Mononuclear cell (primary cell): ENCODE data around the gene MMP14. TPM values are rescaled to one million over a fixed set of nuclear protein-coding genes. Genes with fewer than 3 reads are reported as not detected.
"Not testable (repeated sequence)": the region's sequence is repeated elsewhere in the genome, so short reads cannot be mapped to it uniquely, and the experiment has no call there.

Experiments
- H3K27me3 ChIP-seq: 2 replicates; pipeline ENCODE4 v1.6.0; 2011; ENCODE audit warnings: low read length, control low read depth; ENCODE audit not compliant: insufficient read depth
- H3K4me1 ChIP-seq: 2 replicates; pipeline ENCODE4 v1.5.1; 2011; ENCODE audit warnings: mild to moderate bottlenecking, low read length, control low read depth; ENCODE audit not compliant: insufficient read depth
- H3K4me3 ChIP-seq: 2 replicates; pipeline ENCODE4 v1.5.1; 2011; ENCODE audit warnings: mild to moderate bottlenecking, low read length, moderate library complexity
- H3K9me3 ChIP-seq: 2 replicates; pipeline ENCODE4 v1.5.1; 2011; ENCODE audit warnings: low read depth, mild to moderate bottlenecking, control low read depth, low read length
- total RNA-seq: library from RNA; depleted of rRNA; stranded (reverse); fragments of >200 nt; gene quantifications from one replicate; pipeline ENCODE4 v1.2.3, GENCODE V29; 2012

MMP14 gene
- total RNA-seq, 1 donor, result 2.9 TPM

DNA sequence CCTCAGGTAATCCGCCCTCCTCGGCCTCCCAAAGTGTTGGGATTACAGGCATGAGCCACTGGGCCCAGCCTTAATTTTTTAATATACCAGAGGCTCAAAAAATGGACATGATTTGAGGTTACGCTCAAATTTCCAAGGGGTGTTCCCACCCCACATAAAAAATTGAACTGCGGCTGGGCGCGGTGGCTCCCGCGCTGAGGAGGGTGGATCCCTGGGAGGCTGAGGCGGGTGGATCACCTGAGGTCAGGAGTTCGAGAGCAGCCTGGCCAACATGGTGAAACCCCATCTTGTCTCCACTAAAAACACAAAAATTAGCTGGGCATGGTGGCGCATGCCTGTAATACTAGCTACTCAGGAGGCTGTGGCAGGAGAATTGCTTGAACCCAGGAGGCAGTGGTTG is 17.9 kb downstream of the MMP14 start:
- not testable (repeated sequence) for H3K9me3 ChIP-seq, H3K4me3 ChIP-seq
- Histone ChIP-seq H3K4me1 (peaks cover 21% of the 10 kb centered on the region), H3K27me3 (peaks cover 16% of the 10 kb centered on the region)

DNA sequence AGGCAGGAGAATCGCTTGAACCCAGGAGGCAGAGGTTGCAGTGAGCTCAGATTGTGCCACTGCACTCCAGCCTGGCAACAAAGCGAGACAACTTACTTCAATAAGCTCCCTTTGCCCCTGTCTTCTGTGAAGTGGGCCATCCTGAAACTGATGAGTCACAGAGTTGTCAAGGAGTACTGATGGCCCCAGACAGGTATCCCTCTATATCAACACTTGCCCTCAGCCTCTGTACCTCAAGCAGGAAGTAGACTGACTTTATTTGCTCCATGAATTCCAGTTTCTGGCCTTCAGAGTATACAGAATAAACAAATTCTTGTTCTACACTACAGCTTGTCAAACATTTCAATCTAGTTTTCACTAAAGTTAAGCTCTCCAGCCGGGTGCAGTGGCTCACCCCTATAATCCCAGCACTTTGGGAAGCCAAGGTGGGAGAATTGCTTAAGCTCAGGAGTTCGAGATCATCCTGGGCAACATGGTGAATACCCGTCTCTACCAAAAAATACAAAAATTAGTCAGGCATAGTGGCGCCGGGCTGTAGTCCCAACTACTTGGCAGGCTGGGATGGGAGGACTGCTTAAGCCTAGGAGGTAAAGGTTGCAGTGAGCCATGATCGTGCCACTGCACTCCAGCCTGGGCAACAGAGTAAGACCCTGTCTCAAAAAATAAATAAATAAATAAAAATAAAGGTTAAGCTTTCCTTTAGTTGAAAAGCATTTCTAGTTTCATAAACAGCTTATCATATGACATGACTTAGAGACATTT is 18.8 kb downstream of the MMP14 start:
- Histone ChIP-seq H3K9me3 (no peaks in the 10 kb centered on the region), H3K4me3 (no peak overlapping the region), H3K27me3 (peaks cover 16% of the 10 kb centered on the region), H3K4me1 (peaks cover 21% of the 10 kb centered on the region)

DNA sequence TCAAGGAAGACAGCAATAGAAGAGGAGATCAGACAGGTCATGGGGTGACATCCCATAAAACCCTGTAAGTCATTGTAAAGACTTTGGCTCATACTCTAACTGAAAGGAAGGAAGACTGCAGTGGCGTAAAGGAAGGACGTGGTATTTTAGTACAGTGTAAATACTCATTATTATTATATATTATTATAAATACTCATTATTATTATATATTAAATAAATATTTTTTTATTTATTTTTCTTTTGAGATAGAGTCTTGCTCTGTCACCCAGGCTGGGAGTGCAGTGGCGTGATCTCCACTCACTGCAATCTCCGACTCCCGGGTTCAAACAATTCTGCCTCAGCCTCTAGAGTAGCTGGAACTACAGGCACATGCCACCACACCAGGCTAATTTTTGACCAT is 20.0 kb downstream of the MMP14 start:
- H3K4me1 ChIP-seq, result peaks cover 18% of the 10 kb centered on the region
- no peaks in the 10 kb centered on the region for H3K9me3 ChIP-seq
- H3K4me3 ChIP-seq, result no peak overlapping the region
- H3K27me3 ChIP-seq, result peaks cover 16% of the 10 kb centered on the region

DNA sequence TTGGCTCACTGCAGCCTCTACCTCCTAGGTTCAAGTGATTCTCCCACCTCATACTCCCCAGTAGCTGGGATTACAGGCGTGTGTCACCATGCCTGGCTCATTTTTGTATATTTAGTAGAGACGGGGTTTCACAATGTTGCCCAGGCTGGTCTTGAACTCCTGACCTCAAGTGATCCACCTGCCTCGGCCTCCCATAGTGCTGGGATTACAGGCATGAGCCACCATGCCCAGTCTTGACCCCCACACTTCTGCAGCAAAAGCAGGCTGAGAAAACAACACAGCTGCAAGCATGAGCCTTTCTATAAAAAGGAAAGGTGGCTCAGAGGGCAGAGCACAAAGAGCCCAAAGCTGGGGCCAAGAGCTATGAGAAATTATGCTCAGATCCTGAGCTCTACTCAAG is 24.0 kb downstream of the MMP14 start:
- H3K4me3 ChIP-seq, H3K4me1 ChIP-seq, H3K9me3 ChIP-seq: not testable (repeated sequence)
- peaks cover 13% of the 10 kb centered on the region for H3K27me3 ChIP-seq

DNA sequence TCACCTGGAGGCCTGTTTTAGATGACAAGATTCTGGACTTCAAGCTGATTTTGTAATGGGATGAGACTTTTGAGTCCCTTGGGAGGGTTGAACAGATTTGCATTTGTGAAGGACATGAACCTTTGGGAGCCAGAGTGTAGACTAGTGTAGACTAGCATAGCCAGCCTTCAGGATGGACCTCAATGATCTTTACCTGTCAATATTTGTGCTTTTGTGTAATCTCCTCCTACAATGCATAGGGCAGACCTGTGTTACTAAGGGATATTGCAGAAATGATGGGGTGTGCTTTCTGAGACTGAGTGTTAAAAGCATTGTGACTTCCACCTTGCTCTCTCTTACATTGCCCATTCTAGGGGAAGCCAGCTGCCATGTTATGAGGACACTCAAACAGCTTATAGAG is 25.3 kb downstream of the MMP14 start:
- Histone ChIP-seq H3K4me3 (no peak overlapping the region), H3K4me1 (peaks cover 5% of the 10 kb centered on the region), H3K27me3 (peaks cover 6% of the 10 kb centered on the region), H3K9me3 (no peaks in the 10 kb centered on the region)

DNA sequence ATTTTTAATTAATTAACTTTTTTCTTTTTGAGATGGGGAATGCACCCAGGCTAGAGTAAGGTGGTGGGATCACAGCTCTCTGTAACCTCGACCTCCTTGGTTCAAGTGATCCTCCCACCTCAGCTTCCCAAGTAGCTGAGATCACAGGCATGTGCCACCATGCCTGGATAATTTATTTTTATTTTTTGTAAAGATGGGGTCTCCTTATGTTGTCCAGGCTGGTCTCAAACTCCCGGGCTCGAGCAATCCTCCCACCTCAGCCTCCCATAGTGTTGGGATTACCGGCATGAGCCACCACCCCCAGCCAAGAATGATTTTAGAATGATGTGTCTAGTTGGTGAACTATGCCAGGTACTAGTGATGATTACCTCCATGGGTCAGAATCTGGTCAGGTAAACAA is 28.6 kb downstream of the MMP14 start:
- H3K4me3 ChIP-seq, result no peak overlapping the region
- no peaks in the 10 kb centered on the region for H3K27me3 ChIP-seq
- H3K4me1 ChIP-seq, result peaks cover 7% of the 10 kb centered on the region
- no peaks in the 10 kb centered on the region for H3K9me3 ChIP-seq

DNA sequence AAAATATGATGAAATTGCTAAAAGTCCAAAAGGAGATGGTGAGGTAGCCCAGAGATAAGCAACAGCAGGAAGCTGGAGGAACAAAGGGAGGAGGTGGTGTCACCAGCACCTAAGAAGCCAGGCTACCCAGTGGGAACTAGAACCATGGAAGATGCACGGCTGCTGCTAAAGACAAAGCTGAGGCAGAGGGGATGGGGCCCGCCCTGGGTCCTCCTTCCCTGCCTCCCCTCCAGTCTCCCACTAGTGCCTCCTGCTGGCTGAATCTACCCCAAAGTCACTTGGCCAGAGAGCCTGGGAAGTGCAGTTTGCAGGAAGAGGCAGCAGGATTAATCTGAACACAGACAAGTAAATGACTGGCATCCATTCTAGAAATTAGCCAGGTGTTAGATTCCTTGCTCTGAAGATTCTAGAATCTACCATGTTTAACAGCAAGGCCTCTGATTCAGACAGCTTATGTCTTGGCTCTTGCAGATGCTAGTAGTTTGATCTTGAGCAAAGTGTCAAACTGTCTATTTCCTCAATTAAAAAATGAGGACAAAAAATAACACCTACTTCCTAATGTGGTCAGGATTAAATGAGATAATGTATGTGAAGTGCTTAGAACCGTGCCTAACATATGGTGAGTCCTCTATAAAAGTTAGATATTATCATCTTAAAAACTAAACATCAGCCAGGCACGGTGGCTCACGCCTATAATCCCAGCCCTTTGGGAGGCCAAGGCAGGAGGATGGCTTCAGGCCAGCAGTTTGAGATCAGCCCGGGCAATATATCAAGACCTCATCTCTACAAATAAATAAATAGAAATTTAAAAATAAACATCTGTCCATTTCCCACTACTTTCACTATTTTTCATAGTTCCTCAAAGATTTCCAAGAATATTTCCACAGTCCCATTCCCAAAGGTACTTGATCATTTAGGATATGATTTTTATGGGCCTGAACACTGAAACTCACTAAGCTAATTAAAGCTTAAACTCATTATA is 29.3 kb downstream of the MMP14 start:
- Histone ChIP-seq H3K4me3 (no peak overlapping the region), H3K4me1 (peaks cover 14% of the 10 kb centered on the region), H3K9me3 (no peaks in the 10 kb centered on the region), H3K27me3 (no peaks in the 10 kb centered on the region)

DNA sequence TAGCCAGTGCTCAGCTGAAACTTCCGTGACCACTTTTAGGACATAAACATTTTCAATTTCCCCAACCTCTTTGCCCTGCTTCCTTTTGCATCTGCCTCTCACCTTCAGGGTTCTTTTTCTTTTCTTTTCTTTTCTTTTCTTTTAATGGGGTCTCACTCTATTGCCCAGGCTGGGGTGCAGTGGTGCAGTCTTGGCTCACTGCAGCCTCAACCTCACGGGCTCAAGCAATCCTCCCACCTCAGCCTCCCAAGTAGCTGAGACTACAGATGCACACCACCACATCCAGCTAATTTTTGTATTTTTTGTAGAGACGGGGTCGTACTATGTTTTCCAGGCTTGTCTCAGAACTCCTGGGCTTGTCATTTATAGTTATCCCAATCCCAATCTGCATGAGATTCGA is 30.5 kb downstream of the MMP14 start:
- no peak overlapping the region for H3K4me3 ChIP-seq
- H3K4me1 ChIP-seq, result peaks cover 21% of the 10 kb centered on the region
- no peaks in the 10 kb centered on the region for H3K27me3 ChIP-seq
- H3K9me3 ChIP-seq, result no peaks in the 10 kb centered on the region

DNA sequence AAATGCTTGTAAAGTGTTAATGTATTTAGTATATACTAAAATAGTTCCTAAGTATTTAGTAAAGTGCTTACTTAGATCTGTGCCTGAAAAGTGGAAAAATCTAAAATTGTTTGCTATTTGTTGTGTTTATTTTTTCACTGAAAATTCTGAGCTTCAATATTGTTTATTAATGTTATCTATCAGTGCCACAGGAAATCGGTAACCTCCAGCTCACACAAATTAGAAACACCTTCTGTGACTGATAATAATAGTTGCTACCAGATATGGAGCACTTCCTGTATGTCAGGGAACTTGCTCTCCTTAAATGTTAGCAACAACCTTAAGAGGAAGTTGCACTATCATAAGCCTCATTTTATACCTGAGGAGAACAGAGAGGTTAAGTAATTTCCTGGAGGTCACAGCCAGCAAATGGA is 34.4 kb downstream of the MMP14 start:
- H3K4me1 ChIP-seq, result peaks cover 41% of the 10 kb centered on the region
- H3K4me3 ChIP-seq, result peak overlapping the region; percentile 90
- no peaks in the 10 kb centered on the region for H3K27me3 ChIP-seq
- no peaks in the 10 kb centered on the region for H3K9me3 ChIP-seq

DNA sequence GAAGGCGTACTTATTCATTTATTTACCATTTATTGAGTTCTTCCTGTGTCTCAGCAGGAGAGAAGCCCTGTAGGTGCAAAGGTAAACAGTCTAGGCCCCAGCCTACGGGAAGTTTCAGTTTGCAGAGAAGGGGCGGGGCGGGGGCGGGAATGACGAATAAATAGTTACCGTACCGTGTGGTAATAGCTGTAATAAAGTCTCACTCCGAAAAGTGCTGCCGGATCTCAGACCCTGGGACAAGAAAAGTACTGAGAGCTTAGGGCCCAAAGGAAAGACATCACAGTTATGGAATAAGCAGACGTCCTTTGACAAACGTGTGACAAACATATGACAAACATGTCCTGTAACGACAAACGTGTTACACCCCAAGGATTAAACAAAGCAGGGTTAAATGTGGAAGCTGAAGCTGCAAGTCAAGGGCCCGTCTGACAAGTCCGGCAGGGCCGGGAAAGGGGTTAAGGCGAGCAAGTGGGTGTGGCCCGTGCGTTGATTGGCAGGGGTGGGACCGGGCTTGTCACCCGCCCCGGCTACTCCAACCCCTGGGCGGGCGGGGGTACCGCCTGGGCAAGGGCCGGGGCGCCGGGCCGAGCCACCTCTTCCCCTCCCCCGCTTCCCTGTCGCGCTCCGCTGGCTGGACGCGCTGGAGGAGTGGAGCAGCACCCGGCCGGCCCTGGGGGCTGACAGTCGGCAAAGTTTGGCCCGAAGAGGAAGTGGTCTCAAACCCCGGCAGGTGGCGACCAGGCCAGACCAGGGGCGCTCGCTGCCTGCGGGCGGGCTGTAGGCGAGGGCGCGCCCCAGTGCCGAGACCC is 35.0 kb downstream of the MMP14 start, which contains the start of gene LRP10:
TSS of gene LRP10 (plus strand) at position 517 of the 809 bp plus-strand sequence. CDS start 564 bp downstream, outside the sequence.
- H3K4me1 ChIP-seq, result peaks cover 41% of the 10 kb centered on the region
- H3K27me3 ChIP-seq, result no peaks in the 10 kb centered on the region
- H3K4me3 ChIP-seq, result peak within 1 kb of the TSS; percentile 90
- no peaks in the 10 kb centered on the region for H3K9me3 ChIP-seq

DNA sequence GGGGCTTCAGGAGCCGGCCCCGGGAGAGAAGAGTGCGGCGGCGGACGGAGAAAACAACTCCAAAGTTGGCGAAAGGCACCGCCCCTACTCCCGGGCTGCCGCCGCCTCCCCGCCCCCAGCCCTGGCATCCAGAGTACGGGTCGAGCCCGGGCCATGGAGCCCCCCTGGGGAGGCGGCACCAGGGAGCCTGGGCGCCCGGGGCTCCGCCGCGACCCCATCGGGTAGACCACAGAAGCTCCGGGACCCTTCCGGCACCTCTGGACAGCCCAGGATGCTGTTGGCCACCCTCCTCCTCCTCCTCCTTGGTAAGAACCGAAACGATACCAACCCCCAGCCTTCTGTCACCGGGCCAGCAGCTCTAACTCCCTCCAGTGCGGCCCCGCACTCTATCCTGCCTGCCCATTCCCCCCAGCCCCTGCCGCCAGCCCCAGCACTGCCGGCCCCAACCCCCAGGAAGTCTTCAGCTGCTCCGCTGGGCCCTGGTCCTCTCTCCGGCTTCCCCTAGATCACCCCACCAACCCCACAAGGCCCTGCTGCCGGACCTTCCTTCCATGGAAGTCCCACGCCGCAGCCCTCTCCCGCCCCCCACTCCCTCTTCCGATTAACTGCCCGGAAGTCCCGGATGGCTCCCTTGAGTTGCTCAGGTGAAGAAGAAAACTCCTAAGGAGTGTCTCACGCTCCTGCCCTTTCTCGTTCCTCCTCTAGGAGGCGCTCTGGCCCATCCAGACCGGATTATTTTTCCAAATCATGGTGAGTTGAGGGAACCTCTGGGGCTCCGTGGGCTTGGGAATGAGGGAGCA is 35.8 kb downstream of the MMP14 start:
- Histone ChIP-seq H3K27me3 (no peaks in the 10 kb centered on the region), H3K4me3 (peak overlapping the region; percentile 90), H3K9me3 (no peaks in the 10 kb centered on the region), H3K4me1 (peaks cover 41% of the 10 kb centered on the region)

DNA sequence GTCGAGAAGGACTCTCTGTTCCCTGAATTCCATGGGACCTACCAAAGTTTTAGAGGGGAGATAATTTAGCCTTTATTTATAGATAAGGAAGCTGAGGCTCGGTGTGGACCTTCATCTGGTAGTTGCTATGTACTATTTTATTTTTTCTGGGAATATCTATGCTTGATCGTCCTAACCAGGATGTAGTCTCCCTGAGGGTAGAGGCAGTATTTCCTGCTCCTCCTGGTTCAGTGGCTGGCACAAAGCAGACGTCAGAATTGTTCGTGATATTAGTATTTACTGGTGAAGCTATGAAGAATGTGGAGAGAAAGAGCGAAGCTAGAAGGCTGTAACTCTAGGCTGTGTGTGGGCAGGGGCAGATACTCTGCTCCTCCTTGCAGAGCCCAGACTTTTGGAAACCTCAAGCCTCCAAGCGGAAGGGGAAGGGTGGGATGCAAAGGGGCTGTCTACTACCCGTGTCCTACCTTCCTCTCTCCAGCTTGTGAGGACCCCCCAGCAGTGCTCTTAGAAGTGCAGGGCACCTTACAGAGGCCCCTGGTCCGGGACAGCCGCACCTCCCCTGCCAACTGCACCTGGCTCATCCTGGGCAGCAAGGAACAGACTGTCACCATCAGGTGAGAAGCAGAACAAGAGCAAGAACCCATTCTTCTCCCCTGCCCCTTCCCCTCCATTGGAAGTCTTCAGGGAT is 36.6 kb downstream of the MMP14 start:
- no peaks in the 10 kb centered on the region for H3K9me3 ChIP-seq
- no peaks in the 10 kb centered on the region for H3K27me3 ChIP-seq
- H3K4me1 ChIP-seq, result peaks cover 41% of the 10 kb centered on the region
- peak overlapping the region; percentile 90 for H3K4me3 ChIP-seq

DNA sequence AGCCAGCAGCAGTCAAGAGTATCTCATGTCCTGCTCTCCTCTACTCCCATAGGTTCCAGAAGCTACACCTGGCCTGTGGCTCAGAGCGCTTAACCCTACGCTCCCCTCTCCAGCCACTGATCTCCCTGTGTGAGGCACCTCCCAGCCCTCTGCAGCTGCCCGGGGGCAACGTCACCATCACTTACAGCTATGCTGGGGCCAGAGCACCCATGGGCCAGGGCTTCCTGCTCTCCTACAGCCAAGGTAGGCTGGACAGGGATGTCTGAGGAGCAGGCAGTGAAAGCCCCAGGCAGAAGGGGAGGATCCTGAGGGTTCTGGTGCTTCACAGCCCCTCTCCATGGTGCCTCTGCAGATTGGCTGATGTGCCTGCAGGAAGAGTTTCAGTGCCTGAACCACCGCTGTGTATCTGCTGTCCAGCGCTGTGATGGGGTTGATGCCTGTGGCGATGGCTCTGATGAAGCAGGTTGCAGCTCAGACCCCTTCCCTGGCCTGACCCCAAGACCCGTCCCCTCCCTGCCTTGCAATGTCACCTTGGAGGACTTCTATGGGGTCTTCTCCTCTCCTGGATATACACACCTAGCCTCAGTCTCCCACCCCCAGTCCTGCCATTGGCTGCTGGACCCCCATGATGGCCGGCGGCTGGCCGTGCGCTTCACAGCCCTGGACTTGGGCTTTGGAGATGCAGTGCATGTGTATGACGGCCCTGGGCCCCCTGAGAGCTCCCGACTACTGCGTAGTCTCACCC is 38.8 kb downstream of the MMP14 start:
- Histone ChIP-seq H3K9me3 (no peaks in the 10 kb centered on the region), H3K27me3 (no peaks in the 10 kb centered on the region), H3K4me3 (no peak overlapping the region), H3K4me1 (peaks cover 33% of the 10 kb centered on the region)
